CD4-positive, CD25-positive, alpha-beta regulatory T cell (primary cell): ENCODE measurements around the gene LIMCH1. TPM values are rescaled to one million over a fixed set of nuclear protein-coding genes. Genes with fewer than 3 reads are reported as not detected.

Source experiments
- ATAC-seq, 2 donors: fragments of 150-1000 bp; cut with Tn5 transposase; one replicate each; pipeline ENCODE4 v1.10.0; 2021; ENCODE audit warnings: low read depth in 2 of 2, moderate number of reproducible peaks in 2 of 2, moderate library complexity in 1 of 2
- DNase-seq, 3 donors: peaks; one replicate each; pipeline versions ENCODE4 v3.0.0 to v3.0.0-alpha.2; 2012 to 2022; ENCODE audit warnings: mixed read lengths in 1 of 3
- H3K27ac ChIP-seq: one replicate; pipeline ENCODE4 v1.7.0; 2013; ENCODE audit warnings: mild to moderate bottlenecking, low read length; ENCODE audit not compliant: insufficient read depth, poor library complexity, severe bottlenecking
- H3K27me3 ChIP-seq: one replicate; pipeline ENCODE4 v1.7.0; 2013; ENCODE audit warnings: low read length; ENCODE audit not compliant: control insufficient read depth, insufficient read depth
- H3K36me3 ChIP-seq: one replicate; pipeline ENCODE4 v1.7.0; 2013; ENCODE audit warnings: mild to moderate bottlenecking, low read length, moderate library complexity; ENCODE audit not compliant: control insufficient read depth, insufficient read depth
- H3K4me1 ChIP-seq: 2 replicates; pipeline ENCODE4 v1.7.0; 2013; ENCODE audit warnings: mild to moderate bottlenecking, low read length; ENCODE audit not compliant: insufficient read depth, control insufficient read depth, poor library complexity, severe bottlenecking
- H3K4me3 ChIP-seq: one replicate; pipeline ENCODE4 v1.7.0; 2013; ENCODE audit warnings: low read depth, mild to moderate bottlenecking, low read length, moderate library complexity
- H3K9me3 ChIP-seq, 2 experiments: 1 replicate in 1 of 2; 2 replicates in 1 of 2; pipeline ENCODE4 v1.7.0; 2013; ENCODE audit warnings: low read length in 2 of 2, mild to moderate bottlenecking in 1 of 2, moderate library complexity in 1 of 2; ENCODE audit not compliant: control insufficient read depth in 2 of 2
- H3K27ac Mint-ChIP-seq, 3 donors: one replicate each; pipeline ENCODE4 v1.8.0; 2020 to 2022; ENCODE audit warnings: mild to moderate bottlenecking in 3 of 3, mixed read lengths in 3 of 3, moderate library complexity in 2 of 3
- H3K27me3 Mint-ChIP-seq: one replicate; pipeline ENCODE4 v1.8.0; 2022; ENCODE audit warnings: mild to moderate bottlenecking, mixed read lengths
- H3K36me3 Mint-ChIP-seq: one replicate; pipeline ENCODE4 v1.8.0; 2020; ENCODE audit warnings: mixed read lengths
- H3K4me1 Mint-ChIP-seq, 4 donors: one replicate each; pipeline ENCODE4 v1.8.0; 2020 to 2022; ENCODE audit warnings: mixed read lengths in 4 of 4, mild to moderate bottlenecking in 1 of 4
- H3K4me3 Mint-ChIP-seq, 4 donors: one replicate each; pipeline ENCODE4 v1.8.0; 2020 to 2022; ENCODE audit warnings: mild to moderate bottlenecking in 4 of 4, mixed read lengths in 4 of 4, moderate library complexity in 3 of 4
- H3K9me3 Mint-ChIP-seq, 7 donors: one replicate each; pipeline ENCODE4 v1.8.0; 2020 to 2022; ENCODE audit warnings: mixed read lengths in 7 of 7, mild to moderate bottlenecking in 3 of 7, moderate library complexity in 2 of 7
- polyA plus RNA-seq, 4 donors: library from polyadenylated mRNA; unstranded; fragments of 300-500 nt; fragmentation: Illumina TruSeq; gene quantifications; one replicate each; pipeline ENCODE4 v1.2.3, GENCODE V29; 2021
- total RNA-seq: library from RNA; stranded (reverse); gene quantifications from one replicate; pipeline ENCODE4 v1.2.3, GENCODE V29; 2022

LIMCH1 gene
- total and polyA plus RNA-seq, 5 donors from 2014 or later, result 0.07 TPM; not detected in 4

GRCh38 chr4:41611881-41612871 is 74.2 kb downstream of the LIMCH1 start:
- H3K27ac Mint-ChIP-seq, result no peak overlapping the region
- Histone ChIP-seq H3K27me3 (no peaks in the 10 kb centered on the region), H3K9me3 (no peaks in the 10 kb centered on the region), H3K36me3 (no peaks in the 10 kb centered on the region), H3K4me1 (no peaks in the 10 kb centered on the region), H3K4me3 (no peak overlapping the region), H3K27ac (no peak overlapping the region)
- DNase-seq, result no peak
- H3K27me3 Mint-ChIP-seq, result no peaks in the 10 kb centered on the region
- ATAC-seq, result no peak
- H3K9me3 Mint-ChIP-seq, result peaks cover 0 to 3% (median 1%) of the 10 kb centered on the region in 7 donors
- no peaks in the 10 kb centered on the region for H3K36me3 Mint-ChIP-seq
- no peaks in the 10 kb centered on the region for H3K4me1 Mint-ChIP-seq
- H3K4me3 Mint-ChIP-seq, result no peak overlapping the region

- no peaks in the 10 kb centered on the region for H3K4me1 ChIP-seq
- no peaks in the 10 kb centered on the region for H3K27me3 ChIP-seq
- no peak overlapping the region for H3K27ac ChIP-seq
- Mint-ChIP-seq H3K27me3 (no peaks in the 10 kb centered on the region), H3K4me3 (no peak overlapping the region), H3K36me3 (no peaks in the 10 kb centered on the region), H3K4me1 (no peaks in the 10 kb centered on the region), H3K9me3 (peaks cover 0 to 3% (median 1%) of the 10 kb centered on the region in 7 donors), H3K27ac (no peak overlapping the region)
- H3K9me3 ChIP-seq, result no peaks in the 10 kb centered on the region
- no peaks in the 10 kb centered on the region for H3K36me3 ChIP-seq
- DNase-seq, result no peak
- no peak for ATAC-seq
- H3K4me3 ChIP-seq, result no peak overlapping the region
Measured at GRCh38 chr4:41613386-41613785, 75.4 kb downstream of the LIMCH1 start.

GRCh38 chr4:41613821-41614220 is 75.9 kb downstream of the LIMCH1 start:
- no peaks in the 10 kb centered on the region for H3K27me3 Mint-ChIP-seq
- ATAC-seq, result no peak

GRCh38 chr4:41614519-41614918 is 76.6 kb downstream of the LIMCH1 start:
- Mint-ChIP-seq H3K36me3 (no peaks in the 10 kb centered on the region), H3K27ac (no peak overlapping the region), H3K4me1 (no peaks in the 10 kb centered on the region), H3K27me3 (no peaks in the 10 kb centered on the region), H3K4me3 (no peak overlapping the region), H3K9me3 (peaks cover 0 to 3% (median 1%) of the 10 kb centered on the region in 7 donors)
- H3K9me3 ChIP-seq, result no peaks in the 10 kb centered on the region
- no peaks in the 10 kb centered on the region for H3K27me3 ChIP-seq
- H3K4me3 ChIP-seq, result no peak overlapping the region
- no peaks in the 10 kb centered on the region for H3K4me1 ChIP-seq
- no peak for ATAC-seq
- no peak overlapping the region for H3K27ac ChIP-seq
- DNase-seq, result no peak
- H3K36me3 ChIP-seq, result no peaks in the 10 kb centered on the region

More at GRCh38 chr4:41613821-41614220, 75.9 kb downstream of the LIMCH1 start:
- Histone ChIP-seq H3K4me3 (no peak overlapping the region), H3K27ac (no peak overlapping the region), H3K4me1 (no peaks in the 10 kb centered on the region), H3K9me3 (no peaks in the 10 kb centered on the region), H3K36me3 (no peaks in the 10 kb centered on the region), H3K27me3 (no peaks in the 10 kb centered on the region)
- H3K4me3 Mint-ChIP-seq, result no peak overlapping the region
- H3K36me3 Mint-ChIP-seq, result no peaks in the 10 kb centered on the region
- H3K9me3 Mint-ChIP-seq, result peaks cover 0 to 3% (median 1%) of the 10 kb centered on the region in 7 donors
- H3K4me1 Mint-ChIP-seq, result no peaks in the 10 kb centered on the region
- H3K27ac Mint-ChIP-seq, result no peak overlapping the region
- no peak for DNase-seq

GRCh38 chr4:41619161-41619560 is 81.2 kb downstream of the LIMCH1 start:
- no peaks in the 10 kb centered on the region for H3K27me3 ChIP-seq
- H3K27ac ChIP-seq, result no peak overlapping the region
- Mint-ChIP-seq H3K4me1 (no peaks in the 10 kb centered on the region), H3K9me3 (peaks cover 0 to 3% (median 0%) of the 10 kb centered on the region in 7 donors), H3K36me3 (no peaks in the 10 kb centered on the region), H3K27me3 (peaks cover 4% of the 10 kb centered on the region), H3K4me3 (no peak overlapping the region), H3K27ac (no peak overlapping the region)
- H3K36me3 ChIP-seq, result no peaks in the 10 kb centered on the region
- H3K4me1 ChIP-seq, result no peaks in the 10 kb centered on the region
- DNase-seq (no peak), ATAC-seq (no peak)
- no peaks in the 10 kb centered on the region for H3K9me3 ChIP-seq
- H3K4me3 ChIP-seq, result no peak overlapping the region

GRCh38 chr4:41620594-41621256 is 82.8 kb downstream of the LIMCH1 start:
- Mint-ChIP-seq H3K27me3 (peaks cover 4% of the 10 kb centered on the region), H3K4me3 (peak overlapping the region in 1 of 4 donors; percentile 5), H3K36me3 (no peaks in the 10 kb centered on the region), H3K9me3 (peaks cover 0 to 3% (median 0%) of the 10 kb centered on the region in 7 donors), H3K27ac (no peak overlapping the region), H3K4me1 (no peaks in the 10 kb centered on the region)
- ATAC-seq, result no peak
- H3K36me3 ChIP-seq, result no peaks in the 10 kb centered on the region
- H3K27me3 ChIP-seq, result no peaks in the 10 kb centered on the region
- H3K9me3 ChIP-seq, result no peaks in the 10 kb centered on the region
- H3K4me3 ChIP-seq, result no peak overlapping the region
- no peak for DNase-seq
- no peak overlapping the region for H3K27ac ChIP-seq
- H3K4me1 ChIP-seq, result no peaks in the 10 kb centered on the region

- Mint-ChIP-seq H3K4me3 (no peak overlapping the region), H3K27me3 (peaks cover 4% of the 10 kb centered on the region), H3K9me3 (peaks cover 0 to 2% (median 0%) of the 10 kb centered on the region in 7 donors), H3K36me3 (no peaks in the 10 kb centered on the region), H3K4me1 (no peaks in the 10 kb centered on the region), H3K27ac (no peak overlapping the region)
- no peak for ATAC-seq
- Histone ChIP-seq H3K9me3 (no peaks in the 10 kb centered on the region), H3K27ac (no peak overlapping the region), H3K4me3 (no peak overlapping the region), H3K36me3 (no peaks in the 10 kb centered on the region), H3K4me1 (no peaks in the 10 kb centered on the region), H3K27me3 (no peaks in the 10 kb centered on the region)
- no peak for DNase-seq
Measured at GRCh38 chr4:41622787-41623186, 84.8 kb downstream of the LIMCH1 start.
